Rectal smooth muscle tissue (tissue), 1 donor: ENCODE measurements around the gene OR13J1.
A peak's percentile ranks its signal among the peaks of the same experiment; 100 is the strongest.
"Not testable (repeated sequence)": the region's sequence is repeated elsewhere in the genome, so short reads cannot be mapped to it uniquely, and the experiment has no call there.

ENCODE experiments used
- H3K27ac ChIP-seq: one replicate; pipeline ENCODE4 v1.7.0; 2013; ENCODE audit warnings: low read depth, low read length, inconsistent platforms
- H3K27me3 ChIP-seq: one replicate; pipeline ENCODE4 v1.7.0; 2013; ENCODE audit warnings: low read length; ENCODE audit not compliant: control insufficient read depth, insufficient read depth
- H3K36me3 ChIP-seq: one replicate; pipeline ENCODE4 v1.7.0; 2013; ENCODE audit warnings: low read length; ENCODE audit not compliant: control insufficient read depth, insufficient read depth
- H3K4me1 ChIP-seq: one replicate; pipeline ENCODE4 v1.7.0; 2013; ENCODE audit warnings: low read length; ENCODE audit not compliant: control insufficient read depth, insufficient read depth
- H3K4me3 ChIP-seq: one replicate; pipeline ENCODE4 v1.7.0; 2013; ENCODE audit warnings: low read length
- H3K9ac ChIP-seq: one replicate; pipeline ENCODE4 v1.7.0; 2013; ENCODE audit warnings: low read length

The OR13J1 gene

DNA sequence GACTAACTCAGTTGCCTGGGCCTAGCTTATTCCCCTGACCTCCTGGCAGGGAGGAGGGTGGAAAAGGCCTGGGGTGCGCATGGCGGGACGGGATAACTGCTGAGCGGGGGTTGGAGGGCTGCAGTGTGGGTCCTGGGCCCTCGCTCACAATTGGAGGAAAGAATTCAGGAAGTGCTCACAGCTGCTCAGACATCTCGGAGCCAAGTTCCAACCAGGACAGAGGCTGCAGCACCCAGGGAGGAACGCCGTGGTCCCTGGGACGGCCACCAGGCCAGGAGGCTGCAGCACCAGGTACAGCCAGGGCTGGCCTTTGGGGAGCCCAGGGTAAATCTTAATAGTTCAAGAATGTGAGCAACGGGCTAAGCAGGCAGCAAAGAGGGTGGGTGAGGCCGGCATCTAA lies 39.1 kb upstream of the OR13J1 start, which contains the start of gene SPAAR:
TSS of gene SPAAR (plus strand) at position 217 of the 400 bp plus-strand sequence. CDS start 974 bp downstream, outside the sequence.
- Histone ChIP-seq H3K36me3 (no peaks in the 10 kb centered on the region), H3K4me3 (peak within 1 kb of the TSS; percentile 4), H3K9ac (no peak within 1 kb of the TSS), H3K27ac (peak within 1 kb of the TSS; percentile 92), H3K27me3 (no peaks in the 10 kb centered on the region), H3K4me1 (peaks cover 42% of the 10 kb centered on the region)

DNA sequence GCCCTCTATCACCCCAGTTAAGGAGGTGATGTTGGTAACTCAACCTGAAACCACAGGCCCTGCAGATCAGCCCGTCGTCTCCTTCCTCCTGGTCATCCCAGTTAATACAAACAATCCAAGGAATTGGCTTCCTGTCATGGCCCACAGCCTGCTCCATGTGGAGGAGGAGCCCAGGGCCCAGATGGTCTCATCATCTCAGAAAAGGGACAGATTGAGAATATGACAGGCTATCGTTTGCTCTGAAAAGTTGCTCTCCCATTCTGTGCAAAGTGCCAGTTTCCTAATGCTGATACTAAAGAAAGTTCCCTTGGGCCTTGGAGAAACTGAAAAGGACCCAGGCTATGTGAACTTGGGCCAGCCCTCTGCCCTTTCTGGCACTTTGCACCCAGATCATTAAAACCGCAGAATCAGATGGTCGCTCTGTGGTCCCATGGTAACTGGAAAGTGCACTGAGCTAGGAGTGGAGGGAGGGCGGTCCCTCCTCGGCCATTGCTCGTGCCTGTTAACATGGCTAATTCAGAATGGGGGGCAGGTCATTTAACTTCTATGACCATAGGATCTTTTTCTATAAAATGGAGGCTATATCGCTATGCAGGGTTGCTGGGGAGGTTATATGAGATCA lies 38.4 kb upstream of the OR13J1 start:
- peak overlapping the region; percentile 4 for H3K4me3 ChIP-seq
- peaks cover 42% of the 10 kb centered on the region for H3K4me1 ChIP-seq
- no peak overlapping the region for H3K9ac ChIP-seq
- no peaks in the 10 kb centered on the region for H3K27me3 ChIP-seq
- H3K36me3 ChIP-seq = no peaks in the 10 kb centered on the region
- peak overlapping the region; percentile 92 for H3K27ac ChIP-seq

DNA sequence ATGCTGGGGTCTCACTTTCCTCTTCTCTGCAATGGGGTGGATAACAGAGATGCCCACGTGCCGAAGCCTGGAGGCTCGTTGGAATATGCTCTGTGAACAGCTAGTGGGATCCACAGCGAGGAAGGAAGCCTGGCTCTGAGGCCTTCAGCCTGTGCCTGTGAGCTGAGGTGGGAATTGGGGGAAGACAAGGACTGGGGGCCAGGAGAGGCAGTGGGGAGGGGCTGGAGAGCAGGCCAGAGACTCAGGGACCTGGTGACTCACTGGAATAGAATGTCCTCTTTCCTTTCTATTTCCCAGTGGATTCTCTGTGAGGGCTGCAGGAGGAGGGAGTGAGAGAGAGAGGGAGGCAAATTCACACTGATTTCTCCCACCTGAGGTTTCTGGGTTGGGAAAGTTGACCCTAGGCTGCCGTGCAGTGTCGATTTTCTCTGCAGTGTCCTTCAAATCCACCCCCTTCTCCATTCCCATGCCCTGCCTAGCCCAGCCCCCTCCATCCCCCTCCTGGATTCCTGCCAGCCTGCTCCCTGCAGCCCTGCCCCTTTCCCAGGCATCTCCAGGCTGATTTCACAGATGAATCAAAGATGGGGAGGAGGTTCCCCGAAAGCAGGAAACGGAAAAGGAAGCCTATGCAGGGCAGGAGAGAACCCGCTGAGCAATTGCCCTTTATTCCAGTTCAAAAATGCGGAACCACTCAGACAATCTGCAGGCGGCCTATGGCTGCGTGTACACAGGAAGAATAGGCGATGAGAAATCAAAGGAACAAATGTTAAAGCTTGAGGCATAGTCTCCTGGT lies 37.7 kb upstream of the OR13J1 start:
- H3K4me1 ChIP-seq = peaks cover 42% of the 10 kb centered on the region

GRCh38 chr9:35906923-35907699 lies 36.9 kb upstream of the OR13J1 start:
- Histone ChIP-seq H3K27me3 (no peaks in the 10 kb centered on the region), H3K27ac (peak overlapping the region; percentile 92), H3K4me3 (peak overlapping the region; percentile 43), H3K9ac (no peak overlapping the region), H3K36me3 (no peaks in the 10 kb centered on the region), H3K4me1 (peaks cover 42% of the 10 kb centered on the region)

More for the DNA sequence above, 37.7 kb upstream of the OR13J1 start:
- no peak overlapping the region for H3K9ac ChIP-seq
- peak overlapping the region; percentile 17 for H3K4me3 ChIP-seq
- H3K36me3 ChIP-seq = no peaks in the 10 kb centered on the region
- H3K27me3 ChIP-seq = no peaks in the 10 kb centered on the region
- H3K27ac ChIP-seq = peak overlapping the region; percentile 92

- H3K9ac ChIP-seq = no peak within 1 kb of the TSS
- no peaks in the 10 kb centered on the region for H3K27me3 ChIP-seq
- H3K27ac ChIP-seq = peak within 1 kb of the TSS; percentile 92
- H3K36me3 ChIP-seq = no peaks in the 10 kb centered on the region
- peaks cover 42% of the 10 kb centered on the region for H3K4me1 ChIP-seq
- peak within 1 kb of the TSS; percentile 48 for H3K4me3 ChIP-seq
These were observed 35.9 kb upstream of the OR13J1 start, which contains the start of gene HRCT1 for GRCh38 chr9:35905912-35906679. HRCT1 (plus strand) TSS chr9:35906202; CDS start chr9:35906288, 86 bp downstream.

DNA sequence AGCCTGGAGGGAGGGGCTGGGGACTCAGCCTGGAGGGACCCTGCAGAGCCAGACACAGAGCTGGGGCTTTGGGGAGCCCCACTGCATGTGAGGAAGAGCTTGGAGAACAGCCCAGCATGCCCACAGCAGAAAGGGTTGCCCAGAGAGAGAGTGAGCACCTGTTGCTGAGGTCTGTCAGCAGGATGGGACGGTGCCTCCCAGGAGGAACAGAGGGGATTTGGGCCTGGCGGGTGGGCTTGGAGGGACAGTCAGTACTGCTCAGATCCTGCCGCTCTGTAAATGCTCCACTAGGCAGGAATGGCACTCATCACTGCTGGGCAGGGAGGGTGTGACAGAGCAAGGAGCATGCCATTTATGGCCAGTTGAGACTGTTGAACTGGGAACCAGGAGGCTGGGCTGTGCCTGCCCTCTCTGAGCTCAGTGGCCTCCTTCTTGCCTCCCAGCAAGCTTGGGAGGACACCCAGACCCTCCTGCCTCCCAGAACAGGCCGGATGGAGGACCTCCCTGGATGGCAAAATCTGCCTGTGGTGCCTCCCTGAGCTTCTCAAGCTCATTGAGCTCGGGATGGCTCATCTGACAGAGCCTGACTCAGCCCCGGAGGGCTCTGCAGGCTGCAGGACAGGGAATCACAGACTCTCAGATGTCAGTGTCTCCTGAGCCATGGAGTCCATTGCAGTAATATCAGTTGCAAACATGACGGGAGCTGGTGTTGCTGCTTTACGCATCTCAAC lies 35.0 kb upstream of the OR13J1 start:
- peak overlapping the region; percentile 92 for H3K27ac ChIP-seq
- no peaks in the 10 kb centered on the region for H3K36me3 ChIP-seq
- no peak overlapping the region for H3K9ac ChIP-seq
- H3K4me1 ChIP-seq = peaks cover 42% of the 10 kb centered on the region
- peak overlapping the region; percentile 38 for H3K4me3 ChIP-seq
- H3K27me3 ChIP-seq = no peaks in the 10 kb centered on the region

DNA sequence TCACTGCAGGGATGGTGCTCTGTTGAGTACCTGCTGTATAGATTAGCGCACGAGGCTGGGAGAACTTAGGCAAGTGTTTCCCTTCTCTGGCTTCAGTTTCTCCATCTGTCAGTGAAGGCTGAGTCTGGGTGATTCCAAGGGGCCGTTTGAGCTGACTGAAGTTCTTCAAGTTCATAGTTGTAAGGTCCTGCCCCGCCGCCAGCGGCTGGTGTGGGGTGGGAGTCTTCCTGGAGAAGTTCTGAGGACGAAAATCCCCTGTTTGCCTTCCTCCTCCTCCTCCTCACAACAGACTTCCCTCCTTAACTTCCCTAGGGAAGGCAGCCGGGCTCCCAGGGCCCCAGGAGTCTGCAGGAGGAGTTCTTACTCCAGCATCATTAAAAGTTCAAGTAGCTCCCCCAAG lies 34.1 kb upstream of the OR13J1 start:
- Histone ChIP-seq H3K27me3 (no peaks in the 10 kb centered on the region), H3K27ac (no peak overlapping the region), H3K9ac (no peak overlapping the region), H3K36me3 (no peaks in the 10 kb centered on the region), H3K4me1 (peaks cover 42% of the 10 kb centered on the region), H3K4me3 (no peak overlapping the region)

- no peaks in the 10 kb centered on the region for H3K27me3 ChIP-seq
- H3K4me3 ChIP-seq = no peak overlapping the region
- no peaks in the 10 kb centered on the region for H3K36me3 ChIP-seq
- no peak overlapping the region for H3K27ac ChIP-seq
- H3K4me1 ChIP-seq = peaks cover 30% of the 10 kb centered on the region
- H3K9ac ChIP-seq = no peak overlapping the region
These were observed 32.8 kb upstream of the OR13J1 start for GRCh38 chr9:35903049-35903448.

GRCh38 chr9:35899021-35899420 lies 28.8 kb upstream of the OR13J1 start:
- H3K4me3 ChIP-seq = no peak overlapping the region
- H3K9ac ChIP-seq = no peak overlapping the region
- no peaks in the 10 kb centered on the region for H3K27me3 ChIP-seq
- no peaks in the 10 kb centered on the region for H3K4me1 ChIP-seq
- no peaks in the 10 kb centered on the region for H3K36me3 ChIP-seq
- no peak overlapping the region for H3K27ac ChIP-seq

GRCh38 chr9:35898337-35898736 lies 28.1 kb upstream of the OR13J1 start:
- Histone ChIP-seq H3K4me3 (no peak overlapping the region), H3K4me1 (no peaks in the 10 kb centered on the region), H3K27me3 (no peaks in the 10 kb centered on the region)

GRCh38 chr9:35897376-35898099 lies 27.3 kb upstream of the OR13J1 start:
- H3K36me3 ChIP-seq, H3K27me3 ChIP-seq, H3K27ac ChIP-seq, H3K4me1 ChIP-seq, H3K4me3 ChIP-seq, H3K9ac ChIP-seq: not testable (repeated sequence)

More at GRCh38 chr9:35898337-35898736, 28.1 kb upstream of the OR13J1 start:
- no peak overlapping the region for H3K9ac ChIP-seq
- no peak overlapping the region for H3K27ac ChIP-seq
- no peaks in the 10 kb centered on the region for H3K36me3 ChIP-seq
